Tibial nerve (tissue), 4 donors: ENCODE measurements around the gene CSAD. TPM values are rescaled to one million over a fixed set of nuclear protein-coding genes. Genes with fewer than 3 reads are reported as not detected.
"Not testable (repeated sequence)": the region's sequence is repeated elsewhere in the genome, so short reads cannot be mapped to it uniquely, and the experiment has no call there.

Experiments used
- DNase-seq, 2 donors: peaks; one replicate each; pipeline ENCODE4 v3.0.0-alpha.2; 2019; ENCODE audit warnings: low spot score in 2 of 2
- H3K27ac ChIP-seq, 4 donors: fragments of 200-600 bp; sonication (generic) in 3 of 4; one replicate each; pipeline ENCODE4 v1.5.1; 2017 to 2019; ENCODE audit warnings: mild to moderate bottlenecking in 1 of 4
- H3K27me3 ChIP-seq, 2 donors: fragments of 200-600 bp; sonication (generic) in 1 of 2; one replicate each; pipeline versions ENCODE4 v1.5.1 to v1.6.0; 2017 to 2019
- H3K36me3 ChIP-seq, 3 donors: fragments of 200-600 bp; sonication (generic); one replicate each; pipeline ENCODE4 v1.5.1; 2018 to 2019
- H3K4me1 ChIP-seq, 4 donors: fragments of 200-600 bp; sonication (generic) in 3 of 4; one replicate each; pipeline ENCODE4 v1.5.1; 2017 to 2019
- H3K4me3 ChIP-seq, 4 donors: fragments of 200-600 bp; sonication (generic) in 3 of 4; one replicate each; pipeline ENCODE4 v1.5.1; 2017 to 2019; ENCODE audit warnings: mild to moderate bottlenecking in 1 of 4, moderate library complexity in 1 of 4
- H3K9me3 ChIP-seq, 4 donors: fragments of 200-600 bp; sonication (generic) in 3 of 4; one replicate each; pipeline ENCODE4 v1.5.1; 2017 to 2019
- EP300 ChIP-seq, 2 donors: sonication (generic); formaldehyde crosslinking; IDR thresholded peaks; one replicate each; pipeline ENCODE4 v1.6.1; 2017; ENCODE audit warnings: antibody characterized with exemption in 2 of 2, mild to moderate bottlenecking in 1 of 2
- POLR2A ChIP-seq, 2 donors: fragments of 450-650 bp; IDR thresholded peaks; one replicate each; pipeline ENCODE4 v1.6.1; 2017; ENCODE audit warnings: antibody characterized with exemption in 2 of 2, mild to moderate bottlenecking in 2 of 2, moderate library complexity in 2 of 2
- WGBS, 2 donors: methylation state at CpG; one replicate each; pipeline ENCODE4 v1.1.5; 2018; 5-methylcytosine and 5-hydroxymethylcytosine counted together
- small RNA-seq: library from RNA; depleted of rRNA; stranded (forward); fragments of <200 nt; gene quantifications from one replicate; pipeline ENCODE3, GENCODE V24; 2016
- total RNA-seq, 4 donors: library from RNA; depleted of rRNA; stranded (reverse); fragments of >200 nt; gene quantifications; one replicate each; pipeline ENCODE4 v1.1.0, GENCODE V29; 2016
- TF ChIP-seq, protein P1 (sequence below), 5 experiments: fragments of 200-600 bp in 3 of 5; fragments of 450-650 bp in 2 of 5; sonication (generic) in 3 of 5; IDR thresholded peaks; one replicate each; pipeline ENCODE4 v1.5.1; 2016 to 2019; ENCODE audit warnings: antibody characterized with exemption in 5 of 5, mild to moderate bottlenecking in 3 of 5, moderate library complexity in 2 of 5

The CSAD gene
- total RNA-seq, 4 donors from 2014 or later = 52.4 to 90.6 (median 78.7) TPM

DNA sequence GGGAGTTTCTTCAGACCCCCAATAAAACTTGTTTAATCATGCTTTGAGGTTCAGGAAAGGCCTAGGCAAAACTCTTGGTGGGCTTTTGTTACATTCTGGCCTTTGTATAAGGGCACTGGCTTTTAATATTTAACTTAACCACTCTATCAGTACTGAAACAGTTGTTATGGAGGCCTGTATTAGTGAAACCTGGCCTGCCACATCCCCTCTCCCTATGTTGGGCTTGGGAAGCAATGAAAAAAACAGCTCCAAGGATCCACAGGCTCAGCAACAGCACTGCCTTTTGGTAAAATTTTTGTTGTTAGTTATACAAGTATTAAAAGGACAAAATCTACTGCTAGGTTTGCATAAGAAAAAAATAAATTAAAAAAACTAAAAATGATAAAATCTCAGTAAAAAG, 66.8 kb downstream of the CSAD start:
- H3K4me3 ChIP-seq = no peak overlapping the region
- H3K27me3 ChIP-seq = no peaks in the 10 kb centered on the region
- H3K9me3 ChIP-seq = no peaks in the 10 kb centered on the region
- DNase-seq = no peak
- no peaks in the 10 kb centered on the region for H3K36me3 ChIP-seq
- H3K27ac ChIP-seq = no peak overlapping the region
- TF ChIP-seq EP300 (IDR thresholded peaks at IDR 0.05) = no peak
- no peak for TF ChIP-seq POLR2A (IDR thresholded peaks at IDR 0.05)
- TF ChIP-seq, protein P1, sequence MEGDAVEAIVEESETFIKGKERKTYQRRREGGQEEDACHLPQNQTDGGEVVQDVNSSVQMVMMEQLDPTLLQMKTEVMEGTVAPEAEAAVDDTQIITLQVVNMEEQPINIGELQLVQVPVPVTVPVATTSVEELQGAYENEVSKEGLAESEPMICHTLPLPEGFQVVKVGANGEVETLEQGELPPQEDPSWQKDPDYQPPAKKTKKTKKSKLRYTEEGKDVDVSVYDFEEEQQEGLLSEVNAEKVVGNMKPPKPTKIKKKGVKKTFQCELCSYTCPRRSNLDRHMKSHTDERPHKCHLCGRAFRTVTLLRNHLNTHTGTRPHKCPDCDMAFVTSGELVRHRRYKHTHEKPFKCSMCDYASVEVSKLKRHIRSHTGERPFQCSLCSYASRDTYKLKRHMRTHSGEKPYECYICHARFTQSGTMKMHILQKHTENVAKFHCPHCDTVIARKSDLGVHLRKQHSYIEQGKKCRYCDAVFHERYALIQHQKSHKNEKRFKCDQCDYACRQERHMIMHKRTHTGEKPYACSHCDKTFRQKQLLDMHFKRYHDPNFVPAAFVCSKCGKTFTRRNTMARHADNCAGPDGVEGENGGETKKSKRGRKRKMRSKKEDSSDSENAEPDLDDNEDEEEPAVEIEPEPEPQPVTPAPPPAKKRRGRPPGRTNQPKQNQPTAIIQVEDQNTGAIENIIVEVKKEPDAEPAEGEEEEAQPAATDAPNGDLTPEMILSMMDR (IDR thresholded peaks at IDR 0.05) = no peak
- no peaks in the 10 kb centered on the region for H3K4me1 ChIP-seq

DNA sequence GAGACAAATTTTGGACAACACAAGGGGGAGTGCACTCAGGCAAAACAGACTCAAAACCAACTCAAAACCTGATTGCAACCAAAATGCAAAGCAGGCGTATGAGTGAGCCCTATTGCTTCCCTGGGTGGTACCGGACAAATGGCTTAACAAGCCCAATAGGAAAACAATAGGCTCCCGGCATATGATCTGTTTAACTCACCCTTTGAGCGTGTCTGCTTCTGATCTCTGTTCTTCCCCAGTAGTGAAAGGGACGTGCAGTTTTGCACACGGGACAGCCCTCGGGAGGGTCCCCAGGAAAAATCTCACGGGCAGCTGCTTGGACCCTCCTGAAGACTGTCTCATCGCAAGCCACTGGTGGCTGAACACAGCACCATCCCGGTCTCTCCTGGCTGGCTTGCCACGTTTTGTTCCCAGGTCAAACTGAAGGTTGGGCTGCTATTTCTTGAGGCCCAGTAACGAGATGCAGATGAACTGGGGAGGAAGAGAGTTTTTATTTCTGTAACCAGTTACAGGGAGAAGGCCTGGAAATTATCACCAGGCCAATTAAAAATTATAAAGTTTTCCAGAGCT, 67.5 kb downstream of the CSAD start:
- no peak for DNase-seq
- TF ChIP-seq, protein P1 (IDR thresholded peaks at IDR 0.05) = no peak
- TF ChIP-seq POLR2A (IDR thresholded peaks at IDR 0.05) = no peak
- no peak for TF ChIP-seq EP300 (IDR thresholded peaks at IDR 0.05)
- no peak overlapping the region for H3K4me3 ChIP-seq
- H3K4me1 ChIP-seq = no peaks in the 10 kb centered on the region
- whole genome bisulfite sequencing, 2 donors = 55 to 73% methylated on average over 12 of the region's 12 CpGs
- no peak overlapping the region for H3K27ac ChIP-seq
- no peaks in the 10 kb centered on the region for H3K36me3 ChIP-seq
- no peaks in the 10 kb centered on the region for H3K9me3 ChIP-seq
- no peaks in the 10 kb centered on the region for H3K27me3 ChIP-seq

DNA sequence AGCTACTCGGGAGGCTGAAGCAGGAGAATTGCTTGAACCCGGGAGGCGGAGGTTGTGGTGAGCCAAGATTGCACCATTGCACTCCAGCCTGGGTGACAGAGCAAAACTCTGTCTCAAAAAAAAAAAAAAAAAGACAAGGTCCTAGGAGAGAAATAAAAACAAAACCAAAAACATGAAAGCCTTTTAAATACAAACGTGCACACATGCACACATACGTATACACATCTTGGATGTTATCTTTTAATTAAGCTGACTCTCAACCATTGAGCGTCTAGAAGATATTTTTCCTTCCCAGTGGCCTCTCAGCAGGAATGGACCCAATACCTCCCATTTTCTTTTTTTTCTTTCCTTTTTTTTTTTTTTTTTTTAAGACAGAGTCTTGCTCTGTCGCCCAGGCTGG, 68.3 kb downstream of the CSAD start:
- not testable (repeated sequence) for H3K36me3 ChIP-seq, DNase-seq, H3K27ac ChIP-seq, H3K4me1 ChIP-seq, H3K4me3 ChIP-seq, H3K9me3 ChIP-seq, H3K27me3 ChIP-seq
- 90% methylated on average over 7 of the region's 7 CpGs for WGBS, 2 donors

Small RNA genes within 50 kb of the gene (small RNA-seq; reads per million reads assigned to genes)
- gene HIGD1AP1 (not detected), gene RNU6-333P (not detected)

Other genes starting within 250 kb of the CSAD start
- gene KRT18, start 231.8 kb downstream of the CSAD start, total RNA-seq = 1 to 10 TPM in 3 of 4 donors, under 1 TPM in 1; 0.78 to 8.1 (median 3.5) TPM
- gene EIF4B, start 174.5 kb downstream of the CSAD start, total RNA-seq = 100 to 1,000 TPM; 297 to 484 (median 401) TPM
- 100 to 1,000 TPM; 411 to 653 (median 546) TPM for gene TNS2, start 130.9 kb downstream of the CSAD start, total RNA-seq
- gene SPRYD3, start 101.5 kb downstream of the CSAD start, total RNA-seq = 10 to 100 TPM; 51.8 to 57.0 (median 54.3) TPM
- gene IGFBP6, start 83.3 kb downstream of the CSAD start, total RNA-seq = 1,000 to 10,000 TPM; 1,043 to 8,473 (median 5,787) TPM
- 1 to 10 TPM in 1 of 4 donors, under 1 TPM in 3; 0.30 to 2.9 (median 0.72) TPM for gene SOAT2, start 77.4 kb downstream of the CSAD start, total RNA-seq
- gene ZNF740, start 203 bp downstream of the CSAD start, total RNA-seq = 10 to 100 TPM; 10.2 to 67.7 (median 22.7) TPM
- 10 to 100 TPM in 2 of 4 donors, 1 to 10 TPM in 2; 3.6 to 15.1 (median 8.9) TPM for gene ITGB7, start 26.3 kb upstream of the CSAD start, total RNA-seq
- 10 to 100 TPM; 28.0 to 32.3 (median 31.4) TPM for gene RARG, start 51.3 kb upstream of the CSAD start, total RNA-seq
- 1 to 10 TPM in 3 of 4 donors, not detected in 1; 2.2 to 8.7 (median 2.5) TPM for gene ESPL1, start 87.4 kb upstream of the CSAD start, total RNA-seq
- 100 to 1,000 TPM; 518 to 673 (median 591) TPM for gene PFDN5, start 114.6 kb upstream of the CSAD start, total RNA-seq
- 10 to 100 TPM; 49.2 to 82.8 (median 54.3) TPM for gene MYG1, start 118.8 kb upstream of the CSAD start, total RNA-seq
- gene AAAS, start 140.7 kb upstream of the CSAD start, total RNA-seq = 10 to 100 TPM; 55.5 to 76.8 (median 64.5) TPM
- under 1 TPM in 1 of 4 donors, not detected in 3; 0.21 TPM for gene SP7, start 155.4 kb upstream of the CSAD start, total RNA-seq
- gene SP1, start 199.3 kb upstream of the CSAD start, total RNA-seq = 10 to 100 TPM; 45.3 to 81.5 (median 65.0) TPM
- gene AMHR2, start 242.9 kb upstream of the CSAD start, total RNA-seq = not detected